Epithelial cell of proximal tubule (primary cell): ENCODE results near the gene TSPAN14. TPM values are rescaled to one million over a fixed set of nuclear protein-coding genes. Genes with fewer than 3 reads are reported as not detected.
"Not testable (repeated sequence)": the region's sequence is repeated elsewhere in the genome, so short reads cannot be mapped to it uniquely, and the experiment has no call there.

ENCODE experiments used
- DNase-seq: peaks from one replicate; pipeline ENCODE4 v3.0.0-alpha.2; 2011; ENCODE audit warnings: low read depth
- H3K4me3 ChIP-seq: 2 replicates; pipeline ENCODE4 v1.5.1; 2011; ENCODE audit warnings: low read depth, mild to moderate bottlenecking, low read length
- total RNA-seq: library from RNA; depleted of rRNA; stranded (reverse); fragments of >200 nt; gene quantifications from 2 replicates; pipeline ENCODE4 v1.2.3, GENCODE V29; 2015
- TF ChIP-seq, protein P1 (sequence below): conservative IDR thresholded peaks from 2 replicates; pipeline ENCODE4 v1.5.1; 2012; ENCODE audit warnings: low read depth, mild to moderate bottlenecking, low read length

TSPAN14 gene
- total RNA-seq, 1 donor from 2014 or later = 139 TPM

DNA sequence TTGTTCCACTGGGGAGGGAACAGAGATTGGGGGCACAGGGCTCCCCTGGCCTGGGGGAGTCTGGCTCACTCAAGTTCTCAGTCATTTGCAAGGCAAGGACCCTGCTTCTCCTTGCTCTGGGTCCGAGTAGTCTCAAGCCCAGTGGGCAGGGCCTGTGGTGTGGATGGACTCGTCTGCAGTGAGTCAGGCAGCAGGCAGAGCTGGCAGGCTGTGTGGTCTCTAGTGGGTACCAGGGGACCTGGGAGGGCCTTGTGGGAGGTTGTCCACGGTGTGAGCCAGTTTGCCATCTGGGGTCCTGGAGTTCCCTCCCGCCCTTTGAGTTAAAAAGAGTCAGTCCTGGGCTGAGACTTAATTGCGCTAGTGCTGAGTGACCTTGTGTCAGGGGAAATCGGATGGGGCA lies 74.8 kb downstream of the TSPAN14 start:
- TF ChIP-seq, protein P1, sequence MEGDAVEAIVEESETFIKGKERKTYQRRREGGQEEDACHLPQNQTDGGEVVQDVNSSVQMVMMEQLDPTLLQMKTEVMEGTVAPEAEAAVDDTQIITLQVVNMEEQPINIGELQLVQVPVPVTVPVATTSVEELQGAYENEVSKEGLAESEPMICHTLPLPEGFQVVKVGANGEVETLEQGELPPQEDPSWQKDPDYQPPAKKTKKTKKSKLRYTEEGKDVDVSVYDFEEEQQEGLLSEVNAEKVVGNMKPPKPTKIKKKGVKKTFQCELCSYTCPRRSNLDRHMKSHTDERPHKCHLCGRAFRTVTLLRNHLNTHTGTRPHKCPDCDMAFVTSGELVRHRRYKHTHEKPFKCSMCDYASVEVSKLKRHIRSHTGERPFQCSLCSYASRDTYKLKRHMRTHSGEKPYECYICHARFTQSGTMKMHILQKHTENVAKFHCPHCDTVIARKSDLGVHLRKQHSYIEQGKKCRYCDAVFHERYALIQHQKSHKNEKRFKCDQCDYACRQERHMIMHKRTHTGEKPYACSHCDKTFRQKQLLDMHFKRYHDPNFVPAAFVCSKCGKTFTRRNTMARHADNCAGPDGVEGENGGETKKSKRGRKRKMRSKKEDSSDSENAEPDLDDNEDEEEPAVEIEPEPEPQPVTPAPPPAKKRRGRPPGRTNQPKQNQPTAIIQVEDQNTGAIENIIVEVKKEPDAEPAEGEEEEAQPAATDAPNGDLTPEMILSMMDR = no peak
- no peak overlapping the region for H3K4me3 ChIP-seq
- DNase-seq = no peak

DNA sequence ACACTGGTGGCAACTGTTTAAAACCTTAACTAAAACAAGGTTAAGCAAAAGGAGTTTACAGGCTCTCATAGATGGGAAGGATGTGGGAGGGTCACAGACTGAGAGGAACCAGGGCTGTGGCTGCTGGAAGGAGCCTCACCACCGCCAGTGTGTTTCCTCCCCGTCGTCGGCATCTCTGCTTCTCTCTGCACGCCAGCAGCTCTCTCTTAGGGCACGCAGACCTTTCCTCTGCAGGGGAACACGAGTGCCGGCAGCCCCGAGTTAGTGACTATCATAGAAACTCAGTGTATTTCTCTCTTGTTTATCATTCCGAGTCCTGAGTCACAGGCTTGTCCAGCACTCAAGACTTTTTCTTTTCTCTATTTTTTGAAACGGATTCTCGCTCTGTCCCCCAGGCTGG lies 75.5 kb downstream of the TSPAN14 start:
- no peak overlapping the region for H3K4me3 ChIP-seq
- TF ChIP-seq, protein P1 = no peak
- DNase-seq = no peak

DNA sequence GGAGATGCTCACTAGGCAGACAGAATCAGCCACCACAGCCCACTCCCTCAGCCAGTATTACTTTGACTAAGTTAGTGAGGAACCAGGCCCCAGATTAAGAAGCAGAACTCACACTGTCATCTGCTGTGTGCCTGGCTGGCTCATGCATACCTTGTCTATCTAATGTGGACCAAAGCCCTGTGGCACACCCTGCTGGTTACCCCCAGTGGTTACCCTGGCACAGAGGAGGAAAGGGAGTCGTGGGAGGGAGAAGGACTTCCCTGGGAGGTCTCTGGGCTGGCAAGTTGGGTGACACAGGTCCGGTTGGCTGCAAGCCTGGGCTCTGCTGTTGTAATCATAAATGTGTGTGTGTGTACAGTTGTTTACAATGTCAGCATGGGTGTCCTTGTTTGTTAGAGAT lies 76.1 kb downstream of the TSPAN14 start:
- DNase-seq = no peak

DNA sequence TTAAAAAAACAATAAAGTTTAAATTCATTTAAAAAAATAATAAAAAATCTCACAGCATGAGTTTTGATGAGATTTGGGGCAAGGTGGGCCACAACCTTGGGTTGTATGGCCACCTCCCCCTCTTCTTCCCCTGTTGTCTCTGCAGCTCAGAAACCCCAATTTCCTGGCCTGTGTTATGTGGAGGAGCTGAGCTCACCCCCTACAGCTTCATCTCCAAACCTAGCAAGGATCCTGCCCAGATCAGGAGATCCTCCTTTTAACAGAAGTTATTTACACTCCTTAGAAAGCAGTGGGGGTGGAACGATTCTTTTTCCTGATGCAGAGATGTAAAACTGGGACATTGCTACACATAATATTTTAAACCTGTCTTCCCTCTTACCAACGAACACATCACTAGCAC lies 76.7 kb downstream of the TSPAN14 start:
- no peak overlapping the region for H3K4me3 ChIP-seq
- no peak for DNase-seq
- TF ChIP-seq, protein P1 = no peak

More for the DNA sequence above, 76.1 kb downstream of the TSPAN14 start:
- no peak overlapping the region for H3K4me3 ChIP-seq
- TF ChIP-seq, protein P1 = peak; percentile 63

DNA sequence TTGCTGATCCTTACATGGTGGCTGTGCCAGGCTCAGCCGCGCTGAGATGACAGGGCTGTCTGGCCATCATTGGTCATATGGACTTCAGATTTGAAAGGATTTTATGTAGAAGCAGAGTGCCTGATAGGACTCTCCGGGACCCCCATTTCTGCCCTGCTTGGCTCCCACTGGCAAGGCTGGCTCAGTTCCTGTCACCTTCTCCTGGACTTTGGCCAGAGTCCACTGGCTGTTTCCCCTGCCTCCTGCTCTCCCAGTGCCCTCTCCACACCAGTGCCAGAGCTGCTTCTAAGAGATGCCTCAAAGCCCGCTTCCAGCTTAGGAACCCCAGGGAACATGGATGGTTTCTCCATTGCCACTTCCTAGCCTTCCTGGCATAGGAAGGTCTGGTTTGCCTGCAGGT lies 78.5 kb downstream of the TSPAN14 start:
- TF ChIP-seq, protein P1 = no peak
- DNase-seq = no peak
- H3K4me3 ChIP-seq = no peak overlapping the region

DNA sequence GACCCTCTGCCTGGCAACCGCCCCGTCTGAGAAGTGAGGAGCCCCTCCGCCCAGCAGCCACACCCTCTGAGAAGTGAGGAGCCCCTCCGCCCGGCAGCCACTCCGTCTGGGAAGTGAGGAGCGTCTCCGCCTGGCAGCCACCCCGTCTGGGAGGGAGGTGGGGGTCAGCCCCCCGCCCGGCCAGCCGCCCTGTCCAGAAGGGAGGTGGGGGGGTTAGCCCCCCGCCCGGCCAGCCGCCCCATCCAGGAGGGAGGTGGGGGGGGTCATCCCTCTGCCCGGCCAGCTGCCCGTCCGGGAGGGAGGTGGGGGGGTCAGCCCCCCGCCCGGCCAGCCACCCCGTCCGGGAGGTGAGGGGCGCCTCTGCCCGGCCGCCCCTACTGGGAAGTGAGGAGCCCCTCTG lies 79.9 kb downstream of the TSPAN14 start:
- not testable (repeated sequence) for DNase-seq, H3K4me3 ChIP-seq

DNA sequence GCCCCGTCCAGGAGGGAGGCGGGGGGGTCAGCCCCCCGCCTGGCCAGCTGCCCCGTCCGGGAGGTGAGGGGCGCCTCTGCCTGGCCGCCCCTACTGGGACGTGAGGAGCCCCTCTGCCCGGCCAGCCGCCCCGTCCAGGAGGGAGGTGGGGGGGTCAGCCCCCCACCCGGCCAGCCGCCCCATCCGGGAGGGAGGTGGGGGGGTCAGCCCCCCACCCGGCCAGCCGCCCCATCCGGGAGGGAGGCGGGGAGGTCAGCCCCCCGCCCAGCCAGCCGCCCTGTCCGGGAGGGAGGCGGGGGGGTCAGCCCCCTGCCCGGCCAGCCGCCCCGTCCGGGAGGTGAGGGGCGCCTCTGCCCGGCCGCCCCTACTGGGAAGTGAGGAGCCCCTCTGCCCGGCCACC lies 80.5 kb downstream of the TSPAN14 start:
- not testable (repeated sequence) for H3K4me3 ChIP-seq, DNase-seq

DNA sequence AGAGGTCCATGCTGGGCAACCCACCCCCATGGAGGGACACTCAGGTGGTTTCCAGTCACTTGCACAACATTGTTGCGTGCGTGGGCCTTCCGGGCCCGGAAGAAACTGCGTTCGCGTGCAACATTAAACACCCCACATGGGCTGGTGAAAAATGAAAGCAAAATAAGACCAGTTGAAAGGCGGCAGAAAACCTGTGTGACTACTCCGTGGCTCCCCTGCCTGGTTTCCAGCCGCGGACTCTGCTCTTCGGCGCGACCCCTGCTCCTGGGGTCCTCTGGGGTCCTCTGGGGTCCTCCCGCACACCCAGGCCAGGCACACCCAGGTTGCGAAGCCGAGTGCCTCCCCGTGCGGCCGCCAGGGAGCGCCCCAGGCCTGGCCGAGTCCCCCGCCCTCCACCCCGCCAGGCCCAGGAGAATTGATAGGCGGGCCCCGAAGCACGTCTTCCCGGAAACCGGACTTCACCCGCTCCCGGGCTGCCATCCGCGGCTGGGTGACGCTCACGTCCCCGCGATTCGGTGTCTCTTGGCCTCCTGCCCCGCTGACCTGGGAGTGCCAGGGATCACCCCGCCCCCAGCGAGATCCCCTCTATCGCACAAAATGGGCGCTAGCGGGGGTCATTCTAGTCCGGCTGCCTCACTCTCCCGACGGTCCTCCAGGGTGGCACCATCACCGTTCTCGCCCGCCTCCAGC lies 81.7 kb downstream of the TSPAN14 start:
- peak overlapping the region; percentile 42 for H3K4me3 ChIP-seq
- DNase-seq = no peak
- TF ChIP-seq, protein P1 = peak; percentile 46
